GM23248 (cell line): ENCODE results near the gene TRAK1.

ENCODE experiments used
- EZH2 ChIP-seq: fragments of 200-600 bp; sonication (generic); IDR thresholded peaks from 2 replicates; pipeline ENCODE4 v1.6.1; 2018; ENCODE audit warnings: antibody characterized with exemption, mild to moderate bottlenecking; ENCODE audit not compliant: insufficient read depth, poor library complexity, severe bottlenecking
- EZH2phosphoT487 ChIP-seq: fragments of 200-600 bp; sonication (generic); IDR thresholded peaks from 2 replicates; pipeline ENCODE4 v1.6.1; 2018; ENCODE audit warnings: antibody characterized with exemption, moderate library complexity, mild to moderate bottlenecking, low read depth; ENCODE audit not compliant: insufficient read depth

- TF ChIP-seq EZH2 (no peak), EZH2phosphoT487 (no peak)
These were observed 24.5 kb upstream of the TRAK1 start for GRCh38 chr3:42066516-42067181.
